Stimulated activated CD4-positive, alpha-beta T cell treated with anti-CD3 and anti-CD28 coated beads, TNF-alpha, amount 100 ng/mL, for 48 hours (primary cell): ENCODE results near the gene COMT.

Source experiments
- DNase-seq, 3 donors: peaks; one replicate each; pipeline ENCODE4 v3.0.0-alpha.2; 2020; ENCODE audit warnings: low read depth in 3 of 3

COMT gene

GRCh38 chr22:20011123-20011992, 69.8 kb downstream of the COMT start:
- no peak for DNase-seq

GRCh38 chr22:20011993-20012740, 70.6 kb downstream of the COMT start:
- DNase-seq, result no peak

GRCh38 chr22:20012741-20013331, 71.3 kb downstream of the COMT start:
- DNase-seq, result no peak

GRCh38 chr22:20013382-20013871, 71.9 kb downstream of the COMT start:
- DNase-seq, result no peak

DNA sequence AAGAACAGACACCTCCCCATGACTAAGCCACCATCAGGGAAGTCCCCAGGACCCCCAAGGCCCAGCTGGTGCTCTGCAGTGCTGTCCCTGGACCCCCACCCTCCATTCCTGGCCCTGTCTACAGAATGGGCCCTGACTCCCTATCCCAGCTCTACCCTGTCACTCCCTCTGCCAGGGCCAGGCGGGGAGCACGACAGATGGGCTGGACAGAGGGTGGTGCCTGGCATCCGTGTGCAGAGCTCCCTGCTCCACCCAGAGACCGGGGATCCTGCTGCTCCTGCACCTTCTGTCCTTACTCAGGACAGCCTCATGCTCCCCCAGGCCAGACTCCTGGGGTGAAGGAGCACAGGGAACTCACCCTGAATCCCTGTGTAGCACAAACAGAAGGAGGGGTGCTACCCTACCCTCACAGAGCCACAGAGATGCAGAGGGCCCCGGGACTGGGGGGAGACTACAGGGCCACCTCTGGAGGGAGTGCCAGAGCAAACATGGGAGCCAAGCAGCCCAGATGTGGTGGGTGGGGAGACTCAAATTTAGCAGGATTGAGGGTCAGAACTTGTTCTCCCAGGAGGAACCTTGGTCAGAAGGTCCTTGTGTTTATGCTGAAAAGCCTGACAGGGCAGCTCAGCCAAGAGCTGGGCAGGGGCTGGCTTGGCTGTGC, 73.1 kb downstream of the COMT start:
- DNase-seq, result no peak

DNA sequence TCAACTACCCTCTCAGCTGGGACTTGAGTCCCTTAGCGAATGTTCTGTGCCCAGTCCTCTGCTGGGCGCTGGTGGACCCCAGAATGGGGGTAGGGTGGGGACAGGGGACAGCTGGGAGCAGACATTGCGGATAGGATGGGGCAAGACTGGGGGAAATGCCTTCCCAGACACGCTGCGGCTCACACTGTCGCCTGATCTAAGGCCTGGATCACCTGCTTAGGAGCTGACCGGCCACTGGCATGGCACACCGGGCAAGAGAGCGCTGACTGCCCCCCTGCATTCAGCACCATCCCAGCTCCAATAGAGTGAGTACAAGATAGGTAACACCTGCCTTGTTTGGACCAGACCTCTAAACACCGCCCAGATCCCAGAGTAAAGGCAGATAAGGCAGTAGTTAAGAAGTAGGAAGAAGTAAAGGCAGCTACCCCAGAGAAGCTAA, 73.6 kb downstream of the COMT start:
- no peak for DNase-seq

DNA sequence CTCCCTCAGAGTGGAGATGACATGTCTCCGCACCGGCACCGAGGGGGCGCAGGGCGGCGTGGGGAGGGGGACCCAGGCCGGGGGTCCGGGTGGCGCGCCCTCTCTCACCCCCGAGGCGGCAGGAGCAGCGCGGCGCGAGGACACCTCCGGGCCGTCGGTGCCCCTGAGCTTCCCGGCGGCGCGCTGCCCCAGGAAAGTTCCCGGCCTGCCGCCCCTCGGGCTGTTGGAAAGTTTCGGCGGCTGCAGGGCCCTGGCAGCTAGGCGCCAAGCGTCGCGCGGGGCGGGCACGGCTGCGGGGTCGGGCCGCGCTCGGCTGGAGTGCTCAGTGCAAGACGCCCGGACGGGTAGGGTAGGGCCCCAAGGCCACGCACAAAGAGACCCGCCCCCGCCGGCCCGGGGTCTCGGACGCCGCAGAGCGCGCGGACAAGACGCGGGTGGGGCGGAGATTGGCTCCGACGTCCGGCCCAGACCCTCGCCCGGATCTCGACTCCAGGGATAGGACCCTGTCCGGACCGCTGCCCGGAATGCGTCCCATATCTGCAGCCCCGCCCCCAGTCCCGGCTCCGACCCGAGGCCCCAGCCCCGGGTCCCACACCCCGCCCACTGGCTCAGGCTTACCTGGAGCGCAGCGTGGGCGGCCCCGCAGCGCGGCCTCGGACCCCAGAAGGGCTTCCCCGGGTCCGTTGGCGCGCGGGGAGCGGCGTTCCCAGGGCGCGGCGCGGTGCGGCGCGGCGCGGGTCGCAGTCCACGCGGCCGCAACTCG, 74.6 kb downstream of the COMT start:
- peak in 1 of 3 donors; percentile 32 for DNase-seq

- peak; percentile 80 to 86 (median 81) for DNase-seq
Measured at GRCh38 chr22:20016734-20017621, 75.4 kb downstream of the COMT start, which contains the start of gene ARVCF. ARVCF (minus strand) TSS chr22:20016823; CDS start chr22:19990794, 26,029 bp downstream.

DNA sequence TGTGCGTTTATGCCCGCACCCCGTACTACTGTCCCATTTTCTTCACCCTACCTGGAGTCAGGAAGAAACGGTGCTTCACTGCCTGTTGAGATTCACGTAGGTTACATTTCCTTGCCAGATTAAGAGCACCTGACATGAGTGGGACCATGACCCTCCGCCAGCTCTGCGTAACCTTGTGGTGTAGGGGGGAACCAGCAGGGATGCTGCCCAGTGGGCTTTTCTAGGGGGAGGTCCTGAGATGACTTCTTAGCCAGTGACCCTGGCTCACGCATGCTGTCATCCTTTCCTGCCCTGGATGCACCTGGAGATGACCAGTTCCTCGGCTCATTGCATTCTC, 76.0 kb downstream of the COMT start:
- DNase-seq, result no peak

- no peak for DNase-seq
Measured at GRCh38 chr22:20018001-20018400, 76.4 kb downstream of the COMT start.
